Measurements from ENCODE around the gene TSPAN14.

The TSPAN14 gene

DNA sequence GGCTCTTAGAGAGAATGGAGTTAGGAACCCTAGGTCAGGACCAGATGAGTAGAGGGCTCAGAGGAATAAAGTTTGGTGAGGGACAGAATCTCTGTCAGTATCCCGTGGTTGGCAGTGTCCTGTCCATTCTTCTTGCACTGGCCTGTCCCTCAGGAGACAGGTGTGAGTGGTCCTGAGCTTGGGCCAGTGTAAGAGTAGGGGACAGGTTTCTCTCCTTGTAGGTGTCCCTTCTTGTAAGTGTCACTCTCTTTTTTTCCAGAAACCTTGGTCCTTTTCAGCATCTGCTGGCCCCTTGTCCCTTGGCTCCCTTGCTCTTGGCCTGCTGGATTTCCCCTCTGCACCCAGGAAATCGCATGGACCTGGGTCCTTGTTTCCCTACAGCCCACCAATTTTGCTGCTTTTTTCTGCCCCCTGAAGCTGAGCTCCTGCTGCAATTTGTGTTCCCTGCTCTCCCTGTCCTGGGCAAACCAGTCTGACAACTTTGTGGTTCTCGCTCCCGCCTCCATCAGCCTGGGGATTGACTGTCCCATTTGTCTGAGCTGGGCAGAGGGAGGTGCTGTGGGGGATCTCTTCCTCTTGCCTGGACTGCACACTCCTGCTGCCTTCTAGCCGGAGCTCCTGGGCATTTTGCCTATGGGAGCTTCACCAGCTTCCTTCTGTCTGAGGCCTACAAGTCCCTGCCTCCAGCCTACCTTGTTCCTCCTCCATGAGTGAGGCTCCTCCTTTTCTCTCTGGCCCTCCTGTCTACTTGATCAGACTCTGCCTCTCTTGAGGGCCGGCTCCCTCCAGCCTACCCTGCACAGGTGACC lies 6.5 kb downstream of the TSPAN14 start:
- TF ChIP-seq, protein P1, sequence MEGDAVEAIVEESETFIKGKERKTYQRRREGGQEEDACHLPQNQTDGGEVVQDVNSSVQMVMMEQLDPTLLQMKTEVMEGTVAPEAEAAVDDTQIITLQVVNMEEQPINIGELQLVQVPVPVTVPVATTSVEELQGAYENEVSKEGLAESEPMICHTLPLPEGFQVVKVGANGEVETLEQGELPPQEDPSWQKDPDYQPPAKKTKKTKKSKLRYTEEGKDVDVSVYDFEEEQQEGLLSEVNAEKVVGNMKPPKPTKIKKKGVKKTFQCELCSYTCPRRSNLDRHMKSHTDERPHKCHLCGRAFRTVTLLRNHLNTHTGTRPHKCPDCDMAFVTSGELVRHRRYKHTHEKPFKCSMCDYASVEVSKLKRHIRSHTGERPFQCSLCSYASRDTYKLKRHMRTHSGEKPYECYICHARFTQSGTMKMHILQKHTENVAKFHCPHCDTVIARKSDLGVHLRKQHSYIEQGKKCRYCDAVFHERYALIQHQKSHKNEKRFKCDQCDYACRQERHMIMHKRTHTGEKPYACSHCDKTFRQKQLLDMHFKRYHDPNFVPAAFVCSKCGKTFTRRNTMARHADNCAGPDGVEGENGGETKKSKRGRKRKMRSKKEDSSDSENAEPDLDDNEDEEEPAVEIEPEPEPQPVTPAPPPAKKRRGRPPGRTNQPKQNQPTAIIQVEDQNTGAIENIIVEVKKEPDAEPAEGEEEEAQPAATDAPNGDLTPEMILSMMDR (IDR thresholded peaks at IDR 0.05; ENCODE audit: insufficient read depth, low read length, poor library complexity, severe bottlenecking) = no peak
- TF ChIP-seq EZH2phosphoT487 (conservative IDR thresholded peaks at IDR 0.05; ENCODE audit: low read length) = no peak
- H3K4me3 ChIP-seq (ENCODE audit: insufficient read depth, low read length, poor library complexity, severe bottlenecking) = no peak overlapping the region
- no peaks in the 10 kb centered on the region for H3K36me3 ChIP-seq (ENCODE audit: low read length)
- H3K9me3 ChIP-seq (ENCODE audit: insufficient read depth, low read length) = no peaks in the 10 kb centered on the region
- H3K4me2 ChIP-seq (ENCODE audit: low read depth, low read length, poor library complexity, severe bottlenecking) = no peak overlapping the region
- no peak overlapping the region for H2AFZ ChIP-seq (ENCODE audit: low read depth, low read length, severe bottlenecking)
- H3K9ac ChIP-seq (ENCODE audit: low read length) = no peak overlapping the region
- no peaks in the 10 kb centered on the region for H3K9me2 ChIP-seq (replicated peaks; ENCODE audit: insufficient read depth, low read length)
- no peaks in the 10 kb centered on the region; the same call in 1 of the 2 replicates for H4K20me1 ChIP-seq (ENCODE audit: low read depth, low read length)
- H3K79me2 ChIP-seq (ENCODE audit: insufficient read depth, low read length) = no peaks in the 10 kb centered on the region
- H3K27ac ChIP-seq (ENCODE audit: low read depth, low read length) = no peak overlapping the region
- no peaks in the 10 kb centered on the region for H3F3A ChIP-seq (ENCODE audit: insufficient read depth)
- no peaks in the 10 kb centered on the region for H3K27me3 ChIP-seq (ENCODE audit: low read length)

DNA sequence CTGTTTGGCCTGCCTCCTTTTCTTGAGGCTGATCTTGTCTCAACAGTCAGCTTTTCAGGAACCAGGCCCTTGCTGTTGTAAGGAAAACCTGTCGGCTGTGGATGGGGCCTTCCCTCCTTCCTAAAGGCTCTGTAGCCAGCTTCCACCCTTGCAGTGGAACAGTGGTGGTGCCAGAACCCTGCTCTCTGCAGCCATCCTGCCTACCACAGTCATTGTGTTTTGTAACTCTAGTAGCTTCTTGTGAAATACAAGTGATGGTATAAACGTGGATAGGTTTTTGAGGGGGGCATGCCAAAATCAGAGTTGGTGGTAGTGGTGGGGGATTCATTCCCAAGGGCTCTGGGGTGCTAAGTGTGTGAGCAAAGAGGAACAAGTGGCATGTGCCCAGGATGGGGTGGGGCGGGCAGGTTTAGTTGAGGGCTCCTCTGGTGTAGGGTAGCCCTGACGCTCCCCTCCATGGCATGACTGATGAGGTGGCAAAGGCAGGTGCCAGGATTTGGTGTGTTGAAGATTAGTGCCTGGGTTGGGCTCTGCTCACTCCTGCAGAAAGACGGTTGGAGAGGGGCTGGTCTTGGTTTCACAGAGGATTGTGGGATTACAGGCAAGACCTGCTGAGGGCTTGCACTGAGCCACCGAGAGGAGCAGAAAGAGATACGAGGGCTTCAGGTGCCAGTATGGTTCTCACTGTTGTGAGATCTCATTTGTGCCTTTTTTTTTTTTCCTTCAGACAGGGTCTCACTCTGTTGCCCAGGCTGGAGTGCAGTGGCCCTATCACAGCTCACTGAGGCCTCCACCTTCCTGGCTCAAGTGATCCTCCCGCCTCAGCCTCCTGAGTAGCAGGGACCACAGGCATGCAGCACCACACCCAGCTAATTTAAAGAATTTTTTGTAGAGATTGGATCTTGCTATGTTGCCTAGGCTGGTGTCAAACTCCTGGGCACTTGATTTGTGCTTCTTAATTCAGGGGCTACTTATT lies 7.4 kb downstream of the TSPAN14 start:
- H3K27ac ChIP-seq (ENCODE audit: low read depth, low read length) = no peak overlapping the region
- no peak overlapping the region for H3K9ac ChIP-seq (ENCODE audit: low read length)
- no peaks in the 10 kb centered on the region for H3F3A ChIP-seq (ENCODE audit: insufficient read depth)
- H4K20me1 ChIP-seq (ENCODE audit: low read depth, low read length) = no peaks in the 10 kb centered on the region
- H3K79me2 ChIP-seq (ENCODE audit: insufficient read depth, low read length) = no peaks in the 10 kb centered on the region
- H3K36me3 ChIP-seq (ENCODE audit: low read length) = no peaks in the 10 kb centered on the region
- no peak overlapping the region for H3K4me2 ChIP-seq (ENCODE audit: low read depth, low read length, poor library complexity, severe bottlenecking)
- no peak overlapping the region for H2AFZ ChIP-seq (ENCODE audit: low read depth, low read length, severe bottlenecking)
- H3K27me3 ChIP-seq (ENCODE audit: low read length) = no peaks in the 10 kb centered on the region
- no peak overlapping the region for H3K4me3 ChIP-seq (ENCODE audit: insufficient read depth, low read length, poor library complexity, severe bottlenecking)
- TF ChIP-seq, protein P1 (IDR thresholded peaks at IDR 0.05; ENCODE audit: insufficient read depth, low read length, poor library complexity, severe bottlenecking) = no peak
- TF ChIP-seq EZH2phosphoT487 (conservative IDR thresholded peaks at IDR 0.05; ENCODE audit: low read length) = no peak
- no peaks in the 10 kb centered on the region for H3K9me3 ChIP-seq (ENCODE audit: insufficient read depth, low read length)
- H3K9me2 ChIP-seq (replicated peaks; ENCODE audit: insufficient read depth, low read length) = no peaks in the 10 kb centered on the region

DNA sequence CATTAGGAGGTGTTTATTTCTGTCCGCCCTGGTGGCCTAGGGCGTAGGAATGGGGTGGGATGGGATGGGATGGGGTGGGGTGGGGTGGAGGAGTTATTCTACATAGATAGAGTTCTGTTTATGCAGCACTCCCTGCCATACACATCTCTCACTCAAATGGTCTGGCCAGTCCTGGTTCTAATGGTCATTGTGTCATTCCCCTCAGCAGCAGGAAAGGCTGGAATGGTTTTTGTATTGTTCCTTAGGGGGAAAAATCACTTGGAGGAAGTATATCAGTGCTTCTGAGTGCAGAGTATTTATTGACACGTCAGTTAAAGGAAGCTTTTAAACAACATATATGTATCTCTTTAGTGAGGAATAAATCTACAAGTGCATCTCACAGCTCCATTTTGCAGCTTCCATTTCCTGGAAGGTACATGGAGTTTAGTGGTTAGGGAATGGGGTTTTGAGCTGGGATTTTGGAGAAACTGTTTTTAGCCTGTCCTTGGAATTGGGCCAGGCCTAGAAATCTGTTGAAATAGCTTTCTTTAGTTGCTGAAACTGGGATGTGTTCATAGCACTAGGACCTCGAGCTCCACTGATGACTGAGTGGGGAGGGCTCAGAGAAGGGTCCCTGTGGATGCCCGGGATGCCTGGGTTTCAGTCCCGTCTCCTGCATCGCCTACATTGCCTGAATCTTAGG lies 8.3 kb downstream of the TSPAN14 start:
- H2AFZ ChIP-seq (ENCODE audit: low read depth, low read length, severe bottlenecking) = no peak overlapping the region
- no peaks in the 10 kb centered on the region for H3K36me3 ChIP-seq (ENCODE audit: low read length)
- no peaks in the 10 kb centered on the region for H3K9me3 ChIP-seq (ENCODE audit: insufficient read depth, low read length)
- H3K27me3 ChIP-seq (ENCODE audit: low read length) = no peaks in the 10 kb centered on the region
- H4K20me1 ChIP-seq (ENCODE audit: low read depth, low read length) = no peaks in the 10 kb centered on the region
- TF ChIP-seq, protein P1 (IDR thresholded peaks at IDR 0.05; ENCODE audit: insufficient read depth, low read length, poor library complexity, severe bottlenecking) = no peak
- TF ChIP-seq EZH2phosphoT487 (conservative IDR thresholded peaks at IDR 0.05; ENCODE audit: low read length) = no peak
- H3K9ac ChIP-seq (ENCODE audit: low read length) = no peak overlapping the region
- no peaks in the 10 kb centered on the region for H3K79me2 ChIP-seq (ENCODE audit: insufficient read depth, low read length)
- H3K27ac ChIP-seq (ENCODE audit: low read depth, low read length) = peak overlapping the region; percentile 28; the same call in 1 of the 2 replicates
- no peaks in the 10 kb centered on the region for H3K9me2 ChIP-seq (replicated peaks; ENCODE audit: insufficient read depth, low read length)
- H3K4me2 ChIP-seq (ENCODE audit: low read depth, low read length, poor library complexity, severe bottlenecking) = no peak overlapping the region
- no peak overlapping the region for H3K4me3 ChIP-seq (ENCODE audit: insufficient read depth, low read length, poor library complexity, severe bottlenecking)
- no peaks in the 10 kb centered on the region for H3F3A ChIP-seq (ENCODE audit: insufficient read depth)
